IMR-90 (cell line): Measurements from ENCODE around the gene PMAIP1. TPM values are rescaled to one million over a fixed set of nuclear protein-coding genes. Genes with fewer than 3 reads are reported as not detected.

Experiments used
- ATAC-seq: fragments of 200-7000 bp; cut with Tn5 transposase; 2 replicates; pipeline ENCODE4 v1.9.1; 2020; ENCODE audit warnings: low read depth, mild to moderate bottlenecking, moderate library complexity
- BruUV-seq: library from RNA; stranded (reverse); fragments of 400-500 nt; replicated peaks from 2 replicates; lab custom pipeline; 2021; lab: Mats Ljungman, UMichigan
- CTCF ChIA-PET: fragments of 300-600 bp; formaldehyde crosslinking; extraction: SDS; loops from one replicate; lab custom pipeline; 2021; ENCODE audit warnings: antibody characterized with exemption; lab: Yijun Ruan, JAX
- POLR2A ChIA-PET: fragments of 300-600 bp; sonication (Branson Sonifier 250); formaldehyde crosslinking; loops from one replicate; lab custom pipeline; 2022; ENCODE audit warnings: antibody characterized with exemption; ENCODE audit not compliant: unreplicated experiment; lab: Charles Lee
- DNase-seq: peaks from one replicate; pipeline ENCODE4 v3.0.0; 2013
- H2AFZ ChIP-seq: replicated peaks from 2 replicates; pipeline ENCODE3; 2013; ENCODE audit warnings: low read length, mild to moderate bottlenecking; ENCODE audit not compliant: poor library complexity
- H2AK5ac ChIP-seq: 2 replicates; pipeline ENCODE4 v1.6.1; 2013; ENCODE audit warnings: low read depth, low read length, inconsistent platforms
- H2AK9ac ChIP-seq: replicated peaks from 2 replicates; pipeline ENCODE3; 2013; ENCODE audit warnings: mild to moderate bottlenecking, low read depth, low read length, moderate library complexity; ENCODE audit not compliant: poor library complexity
- H2BK120ac ChIP-seq: 2 replicates; pipeline ENCODE4 v1.6.1; 2013; ENCODE audit warnings: low read depth, low read length, inconsistent platforms
- H2BK15ac ChIP-seq: 3 replicates; pipeline ENCODE4 v1.6.1; 2013; ENCODE audit warnings: low read depth, low read length, inconsistent platforms
- H2BK20ac ChIP-seq: 2 replicates; pipeline ENCODE4 v1.6.1; 2013; ENCODE audit warnings: low read depth, mild to moderate bottlenecking, inconsistent platforms, low read length, moderate library complexity
- H2BK5ac ChIP-seq: 2 replicates; pipeline ENCODE4 v1.6.1; 2013; ENCODE audit warnings: mild to moderate bottlenecking, low read depth, low read length, inconsistent platforms; ENCODE audit not compliant: poor library complexity, severe bottlenecking
- H3K14ac ChIP-seq: replicated peaks from 2 replicates; pipeline ENCODE4 v1.6.1; 2013; ENCODE audit warnings: low read depth, low read length, inconsistent platforms
- H3K18ac ChIP-seq: 2 replicates; pipeline ENCODE4 v1.6.1; 2013; ENCODE audit warnings: low read depth, low read length, control low read depth
- H3K23ac ChIP-seq: 2 replicates; pipeline ENCODE4 v1.6.1; 2013; ENCODE audit warnings: low read depth, low read length, inconsistent platforms
- H3K27ac ChIP-seq: 2 replicates; pipeline ENCODE4 v1.5.1; 2013; ENCODE audit warnings: mild to moderate bottlenecking, control low read depth, low read length; ENCODE audit not compliant: insufficient read depth
- H3K27me3 ChIP-seq: 2 replicates; pipeline ENCODE4 v1.6.1; 2013; ENCODE audit warnings: low read length; ENCODE audit not compliant: control insufficient read depth, insufficient read depth
- H3K36me3 ChIP-seq: 2 replicates; pipeline ENCODE4 v1.6.1; 2013; ENCODE audit warnings: low read length, mixed read lengths; ENCODE audit not compliant: control insufficient read depth, insufficient read depth
- H3K4ac ChIP-seq: 2 replicates; pipeline ENCODE4 v1.6.1; 2013; ENCODE audit warnings: low read depth, low read length, inconsistent platforms
- H3K4me1 ChIP-seq: 2 replicates; pipeline ENCODE4 v1.6.1; 2013; ENCODE audit warnings: low read length, mixed read lengths; ENCODE audit not compliant: control insufficient read depth, insufficient read depth
- H3K4me2 ChIP-seq: 2 replicates; pipeline ENCODE4 v1.6.1; 2013; ENCODE audit warnings: low read depth, mild to moderate bottlenecking, control low read depth, low read length, moderate library complexity
- H3K4me3 ChIP-seq: 2 replicates; pipeline ENCODE4 v1.5.1; 2013; ENCODE audit warnings: low read depth, mild to moderate bottlenecking, control low read depth, low read length, moderate library complexity; ENCODE audit not compliant: insufficient read depth
- H3K56ac ChIP-seq: 2 replicates; pipeline ENCODE4 v1.6.1; 2013; ENCODE audit warnings: low read length, inconsistent platforms; ENCODE audit not compliant: insufficient read depth; ENCODE audit errors: extremely low read depth
- H3K79me1 ChIP-seq, 2 experiments: 2 replicates each; pipeline ENCODE4 v1.6.1; 2013; ENCODE audit warnings: low read length in 2 of 2, inconsistent platforms in 1 of 2, low read depth in 1 of 2
- H3K9ac ChIP-seq: 2 replicates; pipeline ENCODE4 v1.6.1; 2013; ENCODE audit warnings: low read depth, low read length, control low read depth
- H3K9me1 ChIP-seq: 2 replicates; pipeline ENCODE4 v1.6.1; 2013; ENCODE audit warnings: low read length, inconsistent platforms; ENCODE audit not compliant: insufficient read depth
- H3K9me3 ChIP-seq: 2 replicates; pipeline ENCODE4 v1.6.1; 2013; ENCODE audit warnings: low read length; ENCODE audit not compliant: control insufficient read depth, insufficient read depth
- H4K20me1 ChIP-seq: 2 replicates; pipeline ENCODE4 v1.6.1; 2013; ENCODE audit warnings: low read length, inconsistent platforms; ENCODE audit not compliant: insufficient read depth
- H4K5ac ChIP-seq: 2 replicates; pipeline ENCODE4 v1.6.1; 2013; ENCODE audit warnings: mild to moderate bottlenecking, low read depth, low read length, control low read depth
- H4K8ac ChIP-seq, 2 experiments: 2 replicates each; pipeline ENCODE4 v1.6.1; 2013; ENCODE audit warnings: low read depth in 2 of 2, low read length in 2 of 2, control low read depth in 1 of 2, inconsistent platforms in 1 of 2
- H4K91ac ChIP-seq: 2 replicates; pipeline ENCODE4 v1.6.1; 2013; ENCODE audit warnings: low read depth, low read length, inconsistent platforms; ENCODE audit not compliant: insufficient read depth
- BHLHE40 ChIP-seq: fragments of 150-350 bp; IDR thresholded peaks from 2 replicates; pipeline ENCODE4 v1.6.1; 2016; ENCODE audit warnings: mild to moderate bottlenecking, low read depth, low read length
- CEBPB ChIP-seq: IDR thresholded peaks from 2 replicates; pipeline ENCODE4 v1.6.1; 2012; ENCODE audit warnings: low read depth, low read length, improper control_type of control experiment
- CHD1 ChIP-seq: IDR thresholded peaks from 2 replicates; pipeline ENCODE4 v1.6.1; 2012; ENCODE audit warnings: low read depth, low read length, improper control_type of control experiment
- ELK1 ChIP-seq: fragments of 150-350 bp; IDR thresholded peaks from 2 replicates; pipeline ENCODE4 v1.6.1; 2016; ENCODE audit warnings: low read depth, mild to moderate bottlenecking, low read length, moderate library complexity, borderline replicate concordance
- FOS ChIP-seq: fragments of 150-350 bp; IDR thresholded peaks from 2 replicates; pipeline ENCODE4 v1.6.1; 2016; ENCODE audit warnings: low read depth, low read length
- MAFK ChIP-seq: IDR thresholded peaks from 2 replicates; pipeline ENCODE4 v1.6.1; 2012; ENCODE audit warnings: low read depth, low read length, improper control_type of control experiment
- MAZ ChIP-seq: IDR thresholded peaks from 2 replicates; pipeline ENCODE4 v1.6.1; 2012; ENCODE audit warnings: low read depth, mild to moderate bottlenecking, low read length, improper control_type of control experiment, moderate library complexity, borderline replicate concordance
- MXI1 ChIP-seq: IDR thresholded peaks from 2 replicates; pipeline ENCODE4 v1.6.1; 2012; ENCODE audit warnings: low read depth, mild to moderate bottlenecking, low read length, moderate library complexity, borderline replicate concordance
- NFE2L2 ChIP-seq: fragments of 150-350 bp; IDR thresholded peaks from 2 replicates; pipeline ENCODE4 v1.6.1; 2016; ENCODE audit warnings: low read depth, mild to moderate bottlenecking, low read length
- POLR2A ChIP-seq: IDR thresholded peaks from 2 replicates; pipeline ENCODE4 v1.6.1; 2012; ENCODE audit warnings: mild to moderate bottlenecking, low read depth, low read length
- RAD21 ChIP-seq: IDR thresholded peaks from 2 replicates; pipeline ENCODE4 v1.6.1; 2012; ENCODE audit warnings: low read length, improper control_type of control experiment
- RCOR1 ChIP-seq: IDR thresholded peaks from 2 replicates; pipeline ENCODE4 v1.6.1; 2012; ENCODE audit warnings: mild to moderate bottlenecking, low read length, improper control_type of control experiment; ENCODE audit not compliant: insufficient replicate concordance
- RFX5 ChIP-seq: IDR thresholded peaks from 2 replicates; pipeline ENCODE4 v1.8.0; 2012; ENCODE audit warnings: low read depth, mild to moderate bottlenecking, low read length, moderate library complexity
- SMC3 ChIP-seq: fragments of 150-350 bp; IDR thresholded peaks from 2 replicates; pipeline ENCODE4 v1.6.1; 2016; ENCODE audit warnings: low read depth, mild to moderate bottlenecking, antibody characterized with exemption, low read length, moderate library complexity
- USF2 ChIP-seq: fragments of 150-350 bp; IDR thresholded peaks from 2 replicates; pipeline ENCODE4 v1.6.1; 2017; ENCODE audit warnings: mild to moderate bottlenecking, antibody characterized with exemption, low read length, low read depth
- WGBS, 2 experiments: methylation state at CpG; one replicate each; pipeline versions ENCODE4 v1.1.5 to v1.1.7; 2013; ENCODE audit warnings: missing lambda C conversion rate in 2 of 2; ENCODE audit not compliant: insufficient read length in 1 of 2; ENCODE audit errors: extremely low coverage in 2 of 2; 5-methylcytosine and 5-hydroxymethylcytosine counted together
- dilution Hi-C: fragments of 300-500 bp; cut with HindIII; formaldehyde crosslinking; loops from one replicate; pipeline ENCODE4 v1.14.3; 2018; ENCODE audit warnings: low sequenced_read_pairs; ENCODE audit not compliant: unreplicated experiment
- in situ Hi-C: fragments of 300-500 bp; cut with MboI; formaldehyde crosslinking; loops from 3 replicates; pipeline ENCODE4 v1.14.3; 2019; ENCODE audit warnings: low sequenced_read_pairs, inconsistent platforms, mixed read lengths
- intact Hi-C: fragments of 100-400 bp; cut with micrococcal nuclease; formaldehyde crosslinking; loops from 2 replicates; pipeline ENCODE4 v1.10.0; 2022
- polyA plus RNA-seq, 3 experiments: library from polyadenylated mRNA; depleted of rRNA; stranded (reverse); fragments of >200 nt; gene quantifications; 2 replicates each; pipeline ENCODE4 v1.2.3, GENCODE V29; 2012; ENCODE audit warnings: low replicate concordance in 1 of 3
- total RNA-seq: library from RNA; depleted of rRNA; stranded (reverse); fragments of >200 nt; gene quantifications from 2 replicates; pipeline ENCODE4 v1.2.3, GENCODE V29; 2012
- TF ChIP-seq, protein P1 (sequence below): conservative IDR thresholded peaks from 2 replicates; pipeline ENCODE4 v1.5.1; 2012; ENCODE audit warnings: mild to moderate bottlenecking, low read depth, low read length, improper control_type of control experiment

Gene PMAIP1
- total and polyA plus RNA-seq, 2 of the 4 experiments (the other 2 are of a cell fraction), result 14.0 to 30.1 TPM

DNA sequence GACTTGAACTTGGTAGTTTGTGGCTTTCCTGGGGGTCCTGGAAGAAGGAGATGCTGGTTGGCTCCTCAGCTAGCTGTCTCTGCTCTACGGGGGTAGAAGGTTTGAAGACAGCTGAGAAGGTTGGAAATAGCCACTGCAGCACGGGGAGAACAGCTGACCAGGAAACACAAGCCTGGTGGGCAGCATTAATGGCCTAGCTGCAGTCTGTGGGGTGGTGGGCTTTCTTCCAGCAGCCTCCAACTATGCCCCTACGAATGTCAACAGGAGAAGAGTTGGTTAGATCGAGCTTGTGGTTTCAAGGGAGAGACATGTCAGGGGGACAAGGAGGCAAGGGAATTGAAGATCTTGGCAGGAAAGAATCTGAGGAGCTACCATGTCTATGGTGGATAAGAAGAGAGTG is 38.9 kb downstream of the PMAIP1 start:
- TF ChIP-seq USF2 (no peak), RFX5 (no peak), FOS (no peak), NFE2L2 (no peak), MXI1 (no peak), RAD21 (no peak), ELK1 (no peak), POLR2A (no peak), BHLHE40 (no peak), RCOR1 (no peak), MAZ (no peak), MAFK (no peak), SMC3 (no peak), CHD1 (no peak), CEBPB (no peak)
- TF ChIP-seq, protein P1, sequence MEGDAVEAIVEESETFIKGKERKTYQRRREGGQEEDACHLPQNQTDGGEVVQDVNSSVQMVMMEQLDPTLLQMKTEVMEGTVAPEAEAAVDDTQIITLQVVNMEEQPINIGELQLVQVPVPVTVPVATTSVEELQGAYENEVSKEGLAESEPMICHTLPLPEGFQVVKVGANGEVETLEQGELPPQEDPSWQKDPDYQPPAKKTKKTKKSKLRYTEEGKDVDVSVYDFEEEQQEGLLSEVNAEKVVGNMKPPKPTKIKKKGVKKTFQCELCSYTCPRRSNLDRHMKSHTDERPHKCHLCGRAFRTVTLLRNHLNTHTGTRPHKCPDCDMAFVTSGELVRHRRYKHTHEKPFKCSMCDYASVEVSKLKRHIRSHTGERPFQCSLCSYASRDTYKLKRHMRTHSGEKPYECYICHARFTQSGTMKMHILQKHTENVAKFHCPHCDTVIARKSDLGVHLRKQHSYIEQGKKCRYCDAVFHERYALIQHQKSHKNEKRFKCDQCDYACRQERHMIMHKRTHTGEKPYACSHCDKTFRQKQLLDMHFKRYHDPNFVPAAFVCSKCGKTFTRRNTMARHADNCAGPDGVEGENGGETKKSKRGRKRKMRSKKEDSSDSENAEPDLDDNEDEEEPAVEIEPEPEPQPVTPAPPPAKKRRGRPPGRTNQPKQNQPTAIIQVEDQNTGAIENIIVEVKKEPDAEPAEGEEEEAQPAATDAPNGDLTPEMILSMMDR, result no peak
- Histone ChIP-seq H3K9me3 (no peaks in the 10 kb centered on the region), H3K9me1 (no peaks in the 10 kb centered on the region), H3K27ac (no peak overlapping the region), H2AFZ (no peak overlapping the region), H2BK20ac (no peak overlapping the region; the same call in 1 of the 2 replicates), H2AK9ac (no peak overlapping the region), H3K56ac (no peak overlapping the region), H3K14ac (peak overlapping the region; percentile 45; the same call in 1 of the 2 replicates), H3K4me1 (no peaks in the 10 kb centered on the region), H3K4ac (no peak overlapping the region; the same call in 1 of the 2 replicates), H3K4me3 (no peak overlapping the region), H3K23ac (peak overlapping the region; percentile 43; the same call in 1 of the 2 replicates), H4K5ac (no peak overlapping the region), H3K27me3 (no peaks in the 10 kb centered on the region), H3K36me3 (no peaks in the 10 kb centered on the region), H3K9ac (no peak overlapping the region), H2AK5ac (peak overlapping the region; percentile 35; the same call in 1 of the 2 replicates), H4K20me1 (no peaks in the 10 kb centered on the region), H2BK120ac (no peak overlapping the region), H4K8ac (no peak overlapping the region), H3K4me2 (no peak overlapping the region), H3K18ac (no peak overlapping the region), H4K91ac (no peak overlapping the region), H3K79me1 (no peaks in the 10 kb centered on the region), H2BK15ac (no peak overlapping the region), H2BK5ac (no peak overlapping the region)
- in situ Hi-C loops, result no loop called here
- no TSS peak for BruUV-seq
- intact Hi-C loops, result no loop called here
- ATAC-seq (no peak), DNase-seq (no peak)
- dilution Hi-C loops, result no loop called here
- POLR2A ChIA-PET, result no interaction called here
- WGBS, 2 experiments, result 100% methylated on average over 1 of the region's 4 CpGs; no CpG with 5 or more reads in 1 of the 2 experiments
- CTCF ChIA-PET, result interaction anchor here (0.6 kb wide), 1 partner anchor 115 kb away, joined by 3 read pairs; no protein-coding TSS in a partner anchor
